Activated CD8-positive, alpha-beta T cell treated with anti-CD3 and anti-CD28 coated beads for 36 hours (primary cell): ENCODE data around the gene ABHD8. TPM values are rescaled to one million over a fixed set of nuclear protein-coding genes. Genes with fewer than 3 reads are reported as not detected.

Source experiments
- ATAC-seq: fragments of 200-7000 bp; cut with Tn5 transposase; one replicate; pipeline ENCODE4 v1.10.0; 2021; ENCODE audit warnings: mild to moderate bottlenecking, moderate library complexity
- CTCF ChIA-PET: fragments of 350-600 bp; sonication (Branson Sonifier 250); formaldehyde crosslinking; loops from one replicate; lab custom pipeline; 2021; ENCODE audit warnings: antibody characterized with exemption; lab: Charles Lee
- POLR2A ChIA-PET: fragments of 350-600 bp; sonication (Branson Sonifier 250); formaldehyde crosslinking; loops from one replicate; lab custom pipeline; 2021; ENCODE audit warnings: antibody characterized with exemption; lab: Charles Lee
- DNase-seq: peaks from one replicate; pipeline ENCODE4 v3.0.0-alpha.2; 2020
- H3K27ac Mint-ChIP-seq: one replicate; pipeline ENCODE4 v1.8.0; 2021; ENCODE audit warnings: mild to moderate bottlenecking, mixed read lengths
- H3K27me3 Mint-ChIP-seq: one replicate; pipeline ENCODE4 v1.8.0; 2021; ENCODE audit warnings: mixed read lengths
- H3K36me3 Mint-ChIP-seq: one replicate; pipeline ENCODE4 v1.8.0; 2021; ENCODE audit warnings: low read depth, mixed read lengths
- H3K4me1 Mint-ChIP-seq: one replicate; pipeline ENCODE4 v1.8.0; 2021; ENCODE audit warnings: low read depth, mixed read lengths
- H3K4me3 Mint-ChIP-seq: one replicate; pipeline ENCODE4 v1.8.0; 2021; ENCODE audit warnings: mild to moderate bottlenecking, moderate library complexity, mixed read lengths
- H3K9me3 Mint-ChIP-seq: one replicate; pipeline ENCODE4 v1.8.0; 2021; ENCODE audit warnings: mixed read lengths
- CTCF ChIP-seq: fragments of 200-600 bp; IDR thresholded peaks from one replicate; pipeline ENCODE4 v1.8.0; 2022; ENCODE audit warnings: antibody characterized with exemption, mild to moderate bottlenecking
- intact Hi-C: fragments of 100-400 bp; cut with micrococcal nuclease; formaldehyde crosslinking; loops from one replicate; pipeline ENCODE4 v1.10.0; 2022
- total RNA-seq, 2 experiments: library from RNA; stranded (reverse); gene quantifications; one replicate each; pipeline ENCODE4 v1.2.3, GENCODE V29; 2021

Gene ABHD8
- total RNA-seq, 2 experiments from 2014 or later = 5.0 to 6.0 TPM

GRCh38 chr19:17337675-17338432 lies 34.6 kb upstream of the ABHD8 start:
- Mint-ChIP-seq H3K27ac (peak overlapping the region; percentile 95), H3K4me1 (peaks cover 34% of the 10 kb centered on the region), H3K4me3 (peak overlapping the region; percentile 94), H3K9me3 (no peaks in the 10 kb centered on the region), H3K36me3 (peaks cover 7% of the 10 kb centered on the region), H3K27me3 (no peaks in the 10 kb centered on the region)
- no peak for TF ChIP-seq CTCF
- ATAC-seq (no peak), DNase-seq (peak; percentile 55)
- intact Hi-C loops = no loop called here
- POLR2A ChIA-PET = interaction anchor here (1.0 to 1.8 kb wide), 5 partner anchors 30 to 82 kb away, joined by 3 to 5 read pairs (median 3); partner anchors contain the start of gene MVB12A
- CTCF ChIA-PET = interaction anchor here (1.4 kb wide), 1 partner anchor 56 kb away, joined by 3 read pairs; the partner anchor contains the start of gene CCDC194

DNA sequence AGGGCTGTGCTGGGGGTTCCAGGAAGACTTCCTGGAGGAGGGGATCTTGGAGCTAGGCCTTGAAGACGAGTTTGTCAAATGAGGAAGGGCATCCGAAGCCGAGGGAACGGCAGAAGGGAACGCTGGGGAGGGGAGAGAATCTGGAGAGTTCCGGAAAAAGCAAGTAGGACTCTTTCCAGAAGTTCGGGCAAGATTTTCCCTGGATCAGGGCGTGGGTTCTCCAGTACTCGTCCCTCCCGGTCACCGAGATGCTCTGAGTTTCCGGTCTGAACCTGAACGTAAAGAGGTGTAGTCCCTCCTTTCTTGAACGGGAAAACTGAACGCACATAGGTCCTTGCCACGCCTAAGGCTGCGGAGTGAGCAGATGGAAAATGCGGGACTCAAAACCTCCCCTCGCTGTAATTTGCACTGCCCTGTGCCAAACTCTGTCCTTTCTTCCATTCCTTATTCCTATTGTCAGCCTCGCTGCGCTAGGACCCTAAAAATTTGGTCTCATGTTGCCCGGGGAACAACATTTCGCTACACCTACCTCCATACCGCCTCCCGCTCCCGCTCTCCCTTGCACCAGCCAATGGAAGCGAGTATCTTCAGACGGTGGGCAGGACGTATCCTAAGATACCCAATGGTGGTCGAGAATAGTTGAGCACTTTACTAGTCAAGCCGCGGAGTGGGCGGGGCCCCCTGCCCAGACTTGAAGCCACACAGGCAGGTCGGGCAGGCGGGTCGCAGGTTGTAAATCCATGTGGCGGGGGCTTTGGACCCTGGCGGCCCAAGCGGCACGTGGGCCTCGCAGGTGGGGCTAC lies 33.8 kb upstream of the ABHD8 start, which contains the start of gene GTPBP3:
Gene GTPBP3, plus strand, starts transcription at position 682 of the 803 bp plus-strand sequence. Its CDS starts 59 bp downstream, at position 741.
- peak within 1 kb of the TSS; percentile 95 for H3K27ac Mint-ChIP-seq
- intact Hi-C loops = no loop called here
- ChIA-PET CTCF (interaction anchor here (2.2 kb wide), 1 partner anchor 9 kb away, joined by 8 read pairs; no protein-coding TSS in a partner anchor), POLR2A (interaction anchor here (1.0 to 1.8 kb wide), 5 partner anchors 29 to 82 kb away, joined by 3 to 5 read pairs (median 3); partner anchors contain the start of gene MVB12A)
- H3K36me3 Mint-ChIP-seq = peaks cover 7% of the 10 kb centered on the region
- peaks cover 37% of the 10 kb centered on the region for H3K4me1 Mint-ChIP-seq
- peak within 1 kb of the TSS; percentile 94 for H3K4me3 Mint-ChIP-seq
- ATAC-seq (peak; percentile 90), DNase-seq (peak; percentile 100)
- no peaks in the 10 kb centered on the region for H3K27me3 Mint-ChIP-seq
- TF ChIP-seq CTCF = no peak
- no peaks in the 10 kb centered on the region for H3K9me3 Mint-ChIP-seq

GRCh38 chr19:17335575-17335974 lies 32.4 kb upstream of the ABHD8 start:
- DNase-seq (no peak), ATAC-seq (no peak)
- H3K27me3 Mint-ChIP-seq = no peaks in the 10 kb centered on the region
- H3K4me3 Mint-ChIP-seq = peak overlapping the region; percentile 47
- CTCF ChIA-PET = interaction anchor here (0.8 to 2.2 kb wide), 6 partner anchors 10 to 56 kb away, joined by 3 to 8 read pairs (median 4); partner anchors contain the start of gene DDA1
- peaks cover 37% of the 10 kb centered on the region for H3K4me1 Mint-ChIP-seq
- POLR2A ChIA-PET = interaction anchor here (0.6 to 1.4 kb wide), 4 partner anchors 26 to 130 kb away, joined by 3 to 7 read pairs (median 3); partner anchors contain the start of genes BST2 and DDA1
- TF ChIP-seq CTCF = no peak
- no peaks in the 10 kb centered on the region for H3K9me3 Mint-ChIP-seq
- peaks cover 7% of the 10 kb centered on the region for H3K36me3 Mint-ChIP-seq
- H3K27ac Mint-ChIP-seq = no peak overlapping the region
- intact Hi-C loops = no loop called here

- H3K27ac Mint-ChIP-seq = peak within 1 kb of the TSS; percentile 55
- POLR2A ChIA-PET = interaction anchor here (0.8 to 2.3 kb wide), 7 partner anchors 10 to 71 kb away, joined by 3 to 9 read pairs (median 4); partner anchors contain the start of genes BST2 and DDA1
- CTCF ChIA-PET = interaction anchor here (0.6 to 2.2 kb wide), 9 partner anchors 11 to 127 kb away, joined by 3 to 8 read pairs (median 3); partner anchors contain the start of gene DDA1
- H3K27me3 Mint-ChIP-seq = no peaks in the 10 kb centered on the region
- TF ChIP-seq CTCF = no peak
- peak within 1 kb of the TSS; percentile 80 for H3K4me3 Mint-ChIP-seq
- peaks cover 38% of the 10 kb centered on the region for H3K4me1 Mint-ChIP-seq
- DNase-seq (peak; percentile 97), ATAC-seq (peak; percentile 53)
- H3K9me3 Mint-ChIP-seq = no peaks in the 10 kb centered on the region
- H3K36me3 Mint-ChIP-seq = peaks cover 7% of the 10 kb centered on the region
- intact Hi-C loops = no loop called here
These were observed 31.5 kb upstream of the ABHD8 start, which contains the start of gene ANO8 for GRCh38 chr19:17334414-17335409. Gene ANO8, minus strand, starts transcription at chr19:17334855. Its CDS starts 185 bp downstream, at chr19:17334670.
